PC-3 (cell line): ENCODE data around the gene SUB1. TPM values are rescaled to one million over a fixed set of nuclear protein-coding genes. Genes with fewer than 3 reads are reported as not detected.

Experiments used
- ATAC-seq: fragments of 200-7000 bp; cut with Tn5 transposase; 2 replicates; pipeline ENCODE4 v1.9.1; 2020; ENCODE audit warnings: mild to moderate bottlenecking, moderate library complexity
- BruUV-seq: library from RNA; stranded (reverse); fragments of 400-500 nt; replicated peaks from 2 replicates; lab custom pipeline; 2021; lab: Mats Ljungman, UMichigan
- CTCF ChIA-PET: fragments of 300-600 bp; sonication (Branson Sonifier 250); formaldehyde crosslinking; loops from one replicate; lab custom pipeline; 2022; ENCODE audit warnings: antibody characterized with exemption; lab: Charles Lee
- POLR2A ChIA-PET: fragments of 300-600 bp; sonication (Branson Sonifier 250); formaldehyde crosslinking; loops from one replicate; lab custom pipeline; 2022; ENCODE audit warnings: antibody characterized with exemption; ENCODE audit not compliant: unreplicated experiment; lab: Charles Lee
- DNase-seq: peaks from one replicate; pipeline ENCODE4 v3.0.0-alpha.2; 2015
- H2AFZ ChIP-seq: fragments of 300-600 bp; sonication (generic); 2 replicates; pipeline ENCODE4 v1.6.0; 2016; ENCODE audit warnings: antibody characterized with exemption, low read length
- H3F3A ChIP-seq: fragments of 300-600 bp; sonication (generic); one replicate; pipeline ENCODE4 v1.6.0; 2017; ENCODE audit warnings: antibody characterized with exemption, low read length, control low read depth, mild to moderate bottlenecking; ENCODE audit not compliant: unreplicated experiment
- H3K27ac ChIP-seq: fragments of 300-600 bp; sonication (generic); 2 replicates; pipeline ENCODE4 v1.5.1; 2016; ENCODE audit warnings: mild to moderate bottlenecking, low read length
- H3K27me3 ChIP-seq: fragments of 300-600 bp; sonication (generic); 2 replicates; pipeline ENCODE4 v1.6.1; 2016; ENCODE audit warnings: low read length, mixed read lengths
- H3K36me3 ChIP-seq: fragments of 300-600 bp; sonication (generic); 2 replicates; pipeline ENCODE4 v1.6.1; 2016; ENCODE audit warnings: low read depth, mixed run types, low read length, mixed read lengths
- H3K4me1 ChIP-seq: fragments of 300-600 bp; sonication (generic); 2 replicates; pipeline ENCODE4 v1.5.1; 2016; ENCODE audit warnings: low read length; ENCODE audit not compliant: insufficient read depth
- H3K4me2 ChIP-seq: fragments of 300-600 bp; sonication (generic); 2 replicates; pipeline ENCODE4 v1.6.0; 2016; ENCODE audit warnings: low read length
- H3K4me3 ChIP-seq: fragments of 300-600 bp; sonication (generic); 2 replicates; pipeline ENCODE4 v1.5.1; 2016; ENCODE audit warnings: mild to moderate bottlenecking, low read length, mixed read lengths
- H3K79me2 ChIP-seq: fragments of 300-600 bp; sonication (generic); 2 replicates; pipeline ENCODE4 v1.6.1; 2017; ENCODE audit warnings: low read length, mixed read lengths
- H3K9ac ChIP-seq: fragments of 300-600 bp; sonication (generic); 2 replicates; pipeline ENCODE4 v1.6.0; 2016; ENCODE audit warnings: mild to moderate bottlenecking, low read length
- H3K9me2 ChIP-seq: fragments of 300-600 bp; sonication (generic); replicated peaks from 2 replicates; pipeline ENCODE4 v1.6.1; 2016; ENCODE audit warnings: mixed run types, low read length, mixed read lengths
- H3K9me3 ChIP-seq: fragments of 300-600 bp; sonication (generic); 2 replicates; pipeline ENCODE4 v1.6.1; 2016; ENCODE audit warnings: low read length, mixed read lengths
- H4K20me1 ChIP-seq: fragments of 300-600 bp; sonication (generic); 2 replicates; pipeline ENCODE4 v1.6.1; 2016; ENCODE audit warnings: low read length, mixed read lengths
- EZH2 ChIP-seq: fragments of 300-600 bp; sonication (generic); IDR thresholded peaks from one replicate; pipeline ENCODE4 v1.6.1; 2017; ENCODE audit warnings: antibody characterized with exemption, mild to moderate bottlenecking, low read length; ENCODE audit not compliant: unreplicated experiment
- EZH2phosphoT487 ChIP-seq: fragments of 300-600 bp; sonication (generic); IDR thresholded peaks from 2 replicates; pipeline ENCODE4 v1.6.1; 2018; ENCODE audit warnings: mild to moderate bottlenecking, antibody characterized with exemption, low read length, borderline replicate concordance
- intact Hi-C: fragments of 100-400 bp; cut with micrococcal nuclease; formaldehyde crosslinking; loops from 2 replicates; pipeline ENCODE4 v1.9.0; 2023
- total RNA-seq: library from RNA; depleted of rRNA; stranded (reverse); fragments of >200 nt; gene quantifications from 2 replicates; pipeline ENCODE4 v1.2.3, GENCODE V29; 2014
- TF ChIP-seq, protein P1 (sequence below): fragments of 300-600 bp; sonication (generic); conservative IDR thresholded peaks from 2 replicates; pipeline ENCODE4 v1.5.1; 2017; ENCODE audit warnings: antibody characterized with exemption, low read depth, mild to moderate bottlenecking, low read length

SUB1 gene
- total RNA-seq, 1 experiment from 2014 or later: 185 TPM

DNA sequence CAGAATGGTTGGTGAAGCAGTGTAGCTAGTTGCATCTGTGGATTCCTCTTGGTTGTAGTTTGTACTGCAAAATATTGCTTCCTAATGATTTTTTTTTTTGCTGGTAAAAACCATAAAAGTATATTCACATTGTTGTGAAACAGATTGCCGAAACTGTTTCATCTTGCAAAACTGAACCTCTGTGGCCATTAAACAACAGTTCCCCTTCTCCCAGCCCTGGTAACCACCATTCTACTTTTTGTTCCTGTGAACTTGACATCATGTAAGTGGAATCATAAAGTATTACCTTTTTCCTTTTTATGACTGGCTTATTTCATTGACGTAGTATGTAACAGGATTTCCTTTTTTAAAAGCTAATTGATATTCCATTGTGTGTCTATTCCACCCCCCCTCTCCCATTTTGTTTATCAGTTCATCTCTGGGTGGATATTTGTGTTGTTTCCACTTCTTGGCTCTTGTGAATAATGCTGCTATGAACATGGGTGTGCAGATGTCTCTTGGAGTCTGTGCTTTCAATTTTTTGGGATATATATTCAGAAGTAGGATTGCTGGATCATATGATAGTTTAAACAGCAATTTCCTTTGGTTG is 11.8 kb downstream of the SUB1 start:
- H2AFZ ChIP-seq: no peak overlapping the region
- DNase-seq (no peak), ATAC-seq (no peak)
- no peak overlapping the region for H3K4me2 ChIP-seq
- TF ChIP-seq EZH2 (no peak), EZH2phosphoT487 (no peak)
- TF ChIP-seq, protein P1, sequence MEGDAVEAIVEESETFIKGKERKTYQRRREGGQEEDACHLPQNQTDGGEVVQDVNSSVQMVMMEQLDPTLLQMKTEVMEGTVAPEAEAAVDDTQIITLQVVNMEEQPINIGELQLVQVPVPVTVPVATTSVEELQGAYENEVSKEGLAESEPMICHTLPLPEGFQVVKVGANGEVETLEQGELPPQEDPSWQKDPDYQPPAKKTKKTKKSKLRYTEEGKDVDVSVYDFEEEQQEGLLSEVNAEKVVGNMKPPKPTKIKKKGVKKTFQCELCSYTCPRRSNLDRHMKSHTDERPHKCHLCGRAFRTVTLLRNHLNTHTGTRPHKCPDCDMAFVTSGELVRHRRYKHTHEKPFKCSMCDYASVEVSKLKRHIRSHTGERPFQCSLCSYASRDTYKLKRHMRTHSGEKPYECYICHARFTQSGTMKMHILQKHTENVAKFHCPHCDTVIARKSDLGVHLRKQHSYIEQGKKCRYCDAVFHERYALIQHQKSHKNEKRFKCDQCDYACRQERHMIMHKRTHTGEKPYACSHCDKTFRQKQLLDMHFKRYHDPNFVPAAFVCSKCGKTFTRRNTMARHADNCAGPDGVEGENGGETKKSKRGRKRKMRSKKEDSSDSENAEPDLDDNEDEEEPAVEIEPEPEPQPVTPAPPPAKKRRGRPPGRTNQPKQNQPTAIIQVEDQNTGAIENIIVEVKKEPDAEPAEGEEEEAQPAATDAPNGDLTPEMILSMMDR: no peak
- no TSS peak for BruUV-seq
- peaks cover 66% of the 10 kb centered on the region for H3K79me2 ChIP-seq
- H4K20me1 ChIP-seq: peaks cover 43% of the 10 kb centered on the region
- H3K9me3 ChIP-seq: no peaks in the 10 kb centered on the region
- peaks cover 9% of the 10 kb centered on the region for H3F3A ChIP-seq
- peaks cover 85% of the 10 kb centered on the region for H3K36me3 ChIP-seq
- no peak overlapping the region for H3K4me3 ChIP-seq
- ChIA-PET CTCF (no interaction called here), POLR2A (no interaction called here)
- no peak overlapping the region for H3K9ac ChIP-seq
- intact Hi-C loops: no loop called here
- no peaks in the 10 kb centered on the region for H3K27me3 ChIP-seq
- no peak overlapping the region for H3K27ac ChIP-seq
- no peaks in the 10 kb centered on the region for H3K9me2 ChIP-seq
- H3K4me1 ChIP-seq: peaks cover 15% of the 10 kb centered on the region

DNA sequence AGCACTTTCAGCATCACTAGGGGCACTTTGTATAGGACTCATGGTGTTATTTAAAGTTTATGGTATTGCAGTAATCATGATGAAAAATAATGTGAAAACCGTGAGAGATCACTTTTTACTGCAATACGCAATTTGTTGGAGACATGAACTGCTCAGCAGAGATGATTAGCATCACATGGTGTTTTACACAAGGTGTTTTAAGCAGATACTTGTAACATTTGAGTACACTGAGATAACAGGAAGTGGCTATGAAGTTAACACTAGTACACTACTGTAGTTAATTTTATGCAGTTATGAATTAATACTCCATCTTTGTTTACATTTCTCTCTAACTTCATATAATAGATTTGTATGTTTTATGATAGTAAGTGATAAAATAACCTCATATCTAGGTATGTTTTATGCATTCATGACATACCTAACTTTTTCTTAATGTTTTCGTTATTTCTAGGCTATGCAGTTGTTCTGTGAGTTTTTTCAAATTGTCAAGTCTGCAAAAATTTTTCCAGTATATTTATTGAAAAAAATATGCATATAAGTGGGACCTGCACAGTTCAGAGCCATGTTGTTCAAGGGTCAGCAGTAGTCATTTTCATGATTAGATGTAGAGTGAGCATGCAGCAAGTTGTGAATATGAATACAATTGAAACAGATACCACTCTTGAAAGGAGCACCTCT is 13.0 kb downstream of the SUB1 start:
- intact Hi-C loops: no loop called here
- no peak for DNase-seq
- POLR2A ChIA-PET: no interaction called here

More for the DNA sequence above, 13.0 kb downstream of the SUB1 start:
- Histone ChIP-seq H3K4me2 (no peak overlapping the region), H3K4me1 (peaks cover 15% of the 10 kb centered on the region), H3K79me2 (peaks cover 53% of the 10 kb centered on the region), H3K27ac (no peak overlapping the region), H3K9me2 (no peaks in the 10 kb centered on the region), H2AFZ (no peak overlapping the region), H3F3A (peaks cover 9% of the 10 kb centered on the region), H3K36me3 (peaks cover 78% of the 10 kb centered on the region), H4K20me1 (peaks cover 43% of the 10 kb centered on the region), H3K4me3 (no peak overlapping the region), H3K9ac (no peak overlapping the region), H3K27me3 (no peaks in the 10 kb centered on the region), H3K9me3 (no peaks in the 10 kb centered on the region)
- TF ChIP-seq, protein P1: no peak
- TF ChIP-seq EZH2phosphoT487 (no peak), EZH2 (no peak)
- CTCF ChIA-PET: no interaction called here
- BruUV-seq: no TSS peak
- no peak for ATAC-seq
